Activated naive CD8-positive, alpha-beta T cell treated with anti-CD3 and anti-CD28 coated beads for 36 hours (primary cell): Measurements from ENCODE around the gene CNOT3. TPM values are rescaled to one million over a fixed set of nuclear protein-coding genes. Genes with fewer than 3 reads are reported as not detected.

Experiments used
- DNase-seq: peaks from one replicate; pipeline ENCODE4 v3.0.0; 2021
- H3K27ac Mint-ChIP-seq: one replicate; pipeline ENCODE4 v1.8.0; 2022; ENCODE audit warnings: mild to moderate bottlenecking, moderate library complexity, mixed read lengths
- H3K27me3 Mint-ChIP-seq: one replicate; pipeline ENCODE4 v1.8.0; 2022; ENCODE audit warnings: mild to moderate bottlenecking, mixed read lengths
- H3K36me3 Mint-ChIP-seq: one replicate; pipeline ENCODE4 v1.8.0; 2021; ENCODE audit warnings: mild to moderate bottlenecking, mixed read lengths
- H3K4me1 Mint-ChIP-seq: one replicate; pipeline ENCODE4 v1.8.0; 2021; ENCODE audit warnings: mixed read lengths
- H3K4me3 Mint-ChIP-seq: one replicate; pipeline ENCODE4 v1.8.0; 2022; ENCODE audit warnings: mild to moderate bottlenecking, moderate library complexity, mixed read lengths
- H3K9me3 Mint-ChIP-seq: one replicate; pipeline ENCODE4 v1.8.0; 2022; ENCODE audit warnings: mixed read lengths
- total RNA-seq, 2 experiments: library from RNA; stranded (reverse); gene quantifications; one replicate each; pipeline ENCODE4 v1.2.3, GENCODE V29; 2021

Gene CNOT3
- total RNA-seq, 2 experiments from 2014 or later: 59.0 to 62.1 TPM

- peaks cover 10% of the 10 kb centered on the region for H3K27me3 Mint-ChIP-seq
- H3K27ac Mint-ChIP-seq: no peak overlapping the region
- peaks cover 4% of the 10 kb centered on the region for H3K36me3 Mint-ChIP-seq
- peaks cover 19% of the 10 kb centered on the region for H3K4me1 Mint-ChIP-seq
- H3K4me3 Mint-ChIP-seq: no peak overlapping the region
- H3K9me3 Mint-ChIP-seq: no peaks in the 10 kb centered on the region
- no peak for DNase-seq
Observed at GRCh38 chr19:54133957-54134590, 3.5 kb upstream of the CNOT3 start.

DNA sequence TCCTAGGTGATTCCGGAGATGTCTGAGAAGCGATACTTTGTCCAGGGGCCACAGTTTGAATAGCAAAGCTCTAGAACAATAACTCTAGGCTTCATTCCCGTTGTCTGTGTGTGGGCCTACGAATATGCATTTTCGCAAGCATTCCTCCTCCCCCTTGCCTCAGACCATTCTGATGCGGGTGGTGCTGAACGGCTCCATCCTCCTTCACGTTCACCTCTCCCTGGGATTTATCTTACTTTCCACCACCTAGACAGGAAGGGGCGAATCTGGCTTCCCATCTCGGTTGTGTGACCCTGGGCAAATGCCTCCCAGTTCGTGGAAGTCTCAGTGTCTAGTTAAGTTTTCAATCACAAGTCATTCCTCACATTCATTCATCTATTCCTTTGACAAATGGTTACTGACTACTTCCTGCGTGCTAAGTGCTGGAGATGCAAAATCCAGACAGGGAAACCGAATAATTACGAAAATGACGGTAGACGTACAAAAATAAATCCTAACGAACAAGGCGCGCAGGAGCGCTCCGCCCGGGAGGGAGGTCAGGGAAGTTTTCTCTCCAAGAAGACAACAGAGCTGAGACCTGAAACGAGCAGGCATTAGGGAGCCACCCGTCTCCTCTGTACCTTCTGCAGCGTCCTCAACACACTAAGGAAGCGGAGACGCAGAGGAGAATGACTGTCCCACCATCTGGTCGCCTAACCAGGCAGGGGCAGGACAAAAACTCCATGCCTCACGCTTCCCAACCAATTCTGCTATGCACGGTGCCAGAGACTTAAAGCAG, 1.3 kb upstream of the CNOT3 start:
- Mint-ChIP-seq H3K4me3 (peak overlapping the region; percentile 94), H3K9me3 (no peaks in the 10 kb centered on the region), H3K36me3 (peaks cover 7% of the 10 kb centered on the region), H3K27me3 (peaks cover 10% of the 10 kb centered on the region), H3K4me1 (peaks cover 37% of the 10 kb centered on the region), H3K27ac (peak overlapping the region; percentile 87)
- DNase-seq: no peak

GRCh38 chr19:54136864-54137698, 481 bp upstream of the CNOT3 start:
- peaks cover 7% of the 10 kb centered on the region for H3K36me3 Mint-ChIP-seq
- peak; percentile 99 for DNase-seq
- no peaks in the 10 kb centered on the region for H3K9me3 Mint-ChIP-seq
- H3K4me3 Mint-ChIP-seq: peak overlapping the region; percentile 94
- peaks cover 44% of the 10 kb centered on the region for H3K4me1 Mint-ChIP-seq
- H3K27me3 Mint-ChIP-seq: peaks cover 10% of the 10 kb centered on the region
- peak overlapping the region; percentile 87 for H3K27ac Mint-ChIP-seq

DNA sequence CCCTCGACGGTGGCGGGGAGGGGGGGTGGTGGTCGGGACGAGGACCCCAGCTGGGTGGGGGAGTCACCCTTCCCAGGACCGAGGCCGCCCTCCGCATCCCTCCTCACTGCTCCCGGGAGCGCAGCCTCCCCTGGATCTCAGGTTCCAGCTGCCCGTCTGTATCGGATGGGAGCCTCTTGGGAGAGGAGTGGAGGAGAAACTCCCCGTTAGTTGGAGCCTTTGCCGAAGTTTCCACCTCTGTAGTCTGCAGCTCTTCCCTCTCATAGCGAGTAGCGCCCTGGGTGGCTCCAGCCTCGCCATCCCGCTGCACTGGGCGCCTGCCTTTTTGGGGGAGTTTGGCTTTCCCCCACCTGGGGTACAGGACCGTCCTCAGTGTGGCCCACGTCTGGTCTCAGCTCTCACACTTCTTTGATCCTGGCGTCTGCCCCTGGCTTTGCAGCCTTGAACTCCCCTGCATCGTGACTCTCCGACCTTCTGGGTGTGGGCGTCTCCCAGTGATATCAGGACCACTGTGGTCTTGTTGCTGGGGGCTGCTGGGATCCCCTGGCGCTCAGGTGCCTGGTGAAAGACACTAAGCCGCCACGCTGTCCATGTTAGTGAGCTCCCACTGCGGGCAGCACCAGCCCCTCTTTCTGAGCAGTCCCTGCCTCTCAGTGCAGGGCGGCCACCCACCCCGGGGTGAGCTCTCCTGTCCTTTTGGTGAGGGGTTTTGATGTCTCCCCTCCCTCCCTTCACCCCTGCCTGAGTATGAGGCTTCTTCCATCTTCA, 1.1 kb downstream of the CNOT3 start:
- H3K27me3 Mint-ChIP-seq: peaks cover 10% of the 10 kb centered on the region
- H3K27ac Mint-ChIP-seq: peak overlapping the region; percentile 92
- H3K9me3 Mint-ChIP-seq: no peaks in the 10 kb centered on the region
- peak overlapping the region; percentile 94 for H3K4me3 Mint-ChIP-seq
- H3K36me3 Mint-ChIP-seq: peaks cover 7% of the 10 kb centered on the region
- peaks cover 44% of the 10 kb centered on the region for H3K4me1 Mint-ChIP-seq
- peak; percentile 48 for DNase-seq

GRCh38 chr19:54141356-54141755, 3.8 kb downstream of the CNOT3 start:
- H3K4me1 Mint-ChIP-seq: peaks cover 34% of the 10 kb centered on the region
- peak overlapping the region; percentile 39 for H3K27ac Mint-ChIP-seq
- peaks cover 13% of the 10 kb centered on the region for H3K36me3 Mint-ChIP-seq
- DNase-seq: no peak
- no peak overlapping the region for H3K4me3 Mint-ChIP-seq
- peaks cover 4% of the 10 kb centered on the region for H3K27me3 Mint-ChIP-seq
- H3K9me3 Mint-ChIP-seq: no peaks in the 10 kb centered on the region

DNA sequence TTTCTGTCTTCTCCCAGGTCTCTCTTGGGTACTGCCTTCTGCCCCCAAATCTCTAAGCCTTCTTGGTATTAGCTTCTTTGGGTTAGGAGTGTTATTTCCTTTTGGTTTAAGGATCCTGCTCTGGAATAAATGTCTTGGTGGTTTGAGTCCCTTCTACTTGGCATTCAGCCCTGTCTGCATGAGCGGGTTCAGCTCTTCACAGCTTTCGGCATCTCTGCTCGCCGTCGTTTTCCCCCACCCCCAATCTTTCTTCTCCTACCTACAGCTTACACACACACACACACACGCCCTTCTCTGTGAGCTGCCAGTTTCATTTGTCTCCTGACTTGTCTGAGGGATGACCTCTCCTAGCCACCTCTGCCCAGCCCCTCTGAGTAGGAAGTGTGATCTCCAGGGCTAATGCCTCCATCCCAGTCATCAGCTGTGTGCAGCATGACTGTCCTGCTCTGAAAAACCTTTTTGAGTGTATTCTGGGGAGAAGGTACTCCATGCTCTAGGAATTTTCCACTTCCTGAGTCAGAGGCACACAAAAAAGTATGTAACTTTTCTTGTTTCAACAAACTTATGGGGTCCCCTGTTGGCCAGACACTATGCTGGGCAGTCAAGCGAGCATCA, 4.7 kb downstream of the CNOT3 start:
- H3K27me3 Mint-ChIP-seq: peaks cover 2% of the 10 kb centered on the region
- peak overlapping the region; percentile 39 for H3K27ac Mint-ChIP-seq
- peaks cover 20% of the 10 kb centered on the region for H3K36me3 Mint-ChIP-seq
- no peaks in the 10 kb centered on the region for H3K9me3 Mint-ChIP-seq
- DNase-seq: no peak
- peaks cover 30% of the 10 kb centered on the region for H3K4me1 Mint-ChIP-seq
- H3K4me3 Mint-ChIP-seq: no peak overlapping the region

GRCh38 chr19:54145541-54146158, 8.1 kb downstream of the CNOT3 start:
- Mint-ChIP-seq H3K9me3 (no peaks in the 10 kb centered on the region), H3K27me3 (no peaks in the 10 kb centered on the region), H3K4me1 (peaks cover 10% of the 10 kb centered on the region), H3K27ac (no peak overlapping the region), H3K4me3 (no peak overlapping the region), H3K36me3 (peaks cover 25% of the 10 kb centered on the region)
- DNase-seq: no peak

- Mint-ChIP-seq H3K36me3 (peaks cover 25% of the 10 kb centered on the region), H3K4me3 (no peak overlapping the region), H3K9me3 (no peaks in the 10 kb centered on the region), H3K27ac (no peak overlapping the region), H3K27me3 (no peaks in the 10 kb centered on the region), H3K4me1 (no peaks in the 10 kb centered on the region)
- DNase-seq: no peak
Observed at GRCh38 chr19:54147676-54148075, 10.1 kb downstream of the CNOT3 start.

GRCh38 chr19:54148158-54148557, 10.6 kb downstream of the CNOT3 start:
- DNase-seq: no peak
- Mint-ChIP-seq H3K4me3 (no peak overlapping the region), H3K27ac (no peak overlapping the region), H3K9me3 (no peaks in the 10 kb centered on the region), H3K36me3 (peaks cover 27% of the 10 kb centered on the region), H3K4me1 (no peaks in the 10 kb centered on the region), H3K27me3 (no peaks in the 10 kb centered on the region)

DNA sequence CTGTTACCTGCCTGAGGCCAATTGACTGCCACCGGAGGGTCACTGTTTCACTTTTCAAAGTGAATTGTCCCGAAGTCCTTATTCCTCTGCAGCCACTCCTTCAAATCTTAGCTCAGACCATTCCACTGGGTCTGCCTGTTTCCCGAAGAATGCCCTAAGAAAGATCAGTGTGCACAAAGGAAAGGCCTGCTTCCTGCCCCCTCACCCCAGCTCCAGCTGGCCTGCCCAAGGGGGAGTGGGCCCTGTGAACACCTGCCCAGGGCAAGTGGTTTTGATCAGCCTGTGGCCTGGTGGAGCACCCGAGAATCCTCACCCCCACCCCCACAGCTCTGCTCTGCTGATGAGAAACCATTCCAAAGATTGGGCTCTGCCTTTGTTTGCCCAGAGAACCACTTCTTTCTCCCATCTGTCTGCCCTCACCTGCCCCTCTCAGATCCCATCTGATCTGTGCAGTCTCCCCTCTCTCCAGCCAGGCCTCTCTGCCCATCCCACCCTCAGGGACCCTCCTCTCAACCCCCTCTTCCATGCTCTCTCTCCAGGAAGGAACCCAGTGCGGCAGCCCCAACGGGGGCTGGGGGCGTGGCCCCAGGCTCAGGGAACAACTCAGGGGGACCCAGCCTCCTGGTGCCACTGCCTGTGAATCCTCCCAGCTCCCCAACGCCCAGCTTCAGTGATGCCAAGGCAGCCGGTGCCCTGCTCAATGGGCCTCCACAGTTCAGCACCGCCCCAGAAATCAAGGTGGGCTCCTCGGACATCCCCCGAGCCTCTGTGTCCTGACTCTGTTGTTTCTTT, 11.7 kb downstream of the CNOT3 start:
- Mint-ChIP-seq H3K9me3 (no peaks in the 10 kb centered on the region), H3K27me3 (no peaks in the 10 kb centered on the region), H3K4me3 (no peak overlapping the region), H3K27ac (no peak overlapping the region), H3K36me3 (peaks cover 35% of the 10 kb centered on the region), H3K4me1 (peaks cover 6% of the 10 kb centered on the region)
- DNase-seq: no peak

- no peak for DNase-seq
- Mint-ChIP-seq H3K36me3 (peaks cover 42% of the 10 kb centered on the region), H3K9me3 (no peaks in the 10 kb centered on the region), H3K4me3 (no peak overlapping the region), H3K4me1 (peaks cover 16% of the 10 kb centered on the region), H3K27me3 (no peaks in the 10 kb centered on the region), H3K27ac (no peak overlapping the region)
Observed at GRCh38 chr19:54151362-54152035, 13.9 kb downstream of the CNOT3 start.

DNA sequence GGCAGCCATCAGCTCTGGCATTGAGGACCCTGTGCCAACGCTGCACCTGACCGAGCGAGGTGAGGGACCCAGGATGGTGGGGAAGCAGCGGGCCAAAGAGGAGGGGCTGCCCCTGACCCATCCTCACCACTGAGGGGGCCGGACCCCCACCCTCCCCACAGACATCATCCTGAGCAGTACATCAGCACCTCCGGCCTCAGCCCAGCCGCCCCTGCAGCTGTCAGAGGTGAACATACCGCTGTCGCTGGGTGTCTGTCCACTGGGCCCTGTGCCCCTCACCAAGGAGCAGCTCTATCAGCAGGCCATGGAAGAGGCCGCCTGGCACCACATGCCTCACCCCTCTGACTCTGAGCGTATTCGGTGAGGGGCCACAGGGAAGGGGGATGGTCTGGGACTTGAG, 14.7 kb downstream of the CNOT3 start:
- H3K9me3 Mint-ChIP-seq: no peaks in the 10 kb centered on the region
- peaks cover 19% of the 10 kb centered on the region for H3K4me1 Mint-ChIP-seq
- H3K27me3 Mint-ChIP-seq: no peaks in the 10 kb centered on the region
- DNase-seq: no peak
- H3K27ac Mint-ChIP-seq: peak overlapping the region; percentile 16
- H3K36me3 Mint-ChIP-seq: peaks cover 38% of the 10 kb centered on the region
- H3K4me3 Mint-ChIP-seq: no peak overlapping the region
